ENCODE data around the gene NAALADL2. TPM values are rescaled to one million over a fixed set of nuclear protein-coding genes. Genes with fewer than 3 reads are reported as not detected.

NAALADL2 gene
- total RNA-seq, 1 donor from 2014 or later, result 2.8 TPM

DNA sequence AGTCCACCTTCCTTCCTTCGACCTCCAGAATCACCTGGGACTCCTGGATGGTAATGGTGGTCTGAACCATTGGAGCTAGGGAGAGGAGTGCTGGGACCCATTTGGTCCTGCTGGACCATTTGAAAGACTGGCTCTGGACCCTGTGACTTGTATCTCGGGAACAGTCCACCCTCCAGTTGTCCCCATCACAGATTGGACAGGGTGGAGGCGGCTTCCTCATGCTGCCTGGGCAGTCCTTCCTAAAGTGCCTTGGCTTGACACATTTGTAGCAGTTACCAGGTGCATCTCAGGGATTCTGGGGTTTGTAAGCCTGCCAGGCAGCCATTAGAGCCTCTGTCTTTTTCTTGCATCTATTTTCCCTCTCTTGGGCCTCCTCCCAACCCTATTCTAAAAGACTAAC lies 758.1 kb downstream of the NAALADL2 start:
- DNase-seq (ENCODE audit: low read depth, low spot score), result no peak
- Mint-ChIP-seq H3K4me3 (no peak overlapping the region), H3K9me3 (peaks cover 8% of the 10 kb centered on the region), H3K4me1 (peaks cover 23% of the 10 kb centered on the region), H3K27ac (ENCODE audit: unreplicated experiment) (no peak overlapping the region), H3K27me3 (ENCODE audit: low read depth) (no peaks in the 10 kb centered on the region), H3K36me3 (ENCODE audit: low read depth) (no peaks in the 10 kb centered on the region)
- TF ChIP-seq, protein P1, sequence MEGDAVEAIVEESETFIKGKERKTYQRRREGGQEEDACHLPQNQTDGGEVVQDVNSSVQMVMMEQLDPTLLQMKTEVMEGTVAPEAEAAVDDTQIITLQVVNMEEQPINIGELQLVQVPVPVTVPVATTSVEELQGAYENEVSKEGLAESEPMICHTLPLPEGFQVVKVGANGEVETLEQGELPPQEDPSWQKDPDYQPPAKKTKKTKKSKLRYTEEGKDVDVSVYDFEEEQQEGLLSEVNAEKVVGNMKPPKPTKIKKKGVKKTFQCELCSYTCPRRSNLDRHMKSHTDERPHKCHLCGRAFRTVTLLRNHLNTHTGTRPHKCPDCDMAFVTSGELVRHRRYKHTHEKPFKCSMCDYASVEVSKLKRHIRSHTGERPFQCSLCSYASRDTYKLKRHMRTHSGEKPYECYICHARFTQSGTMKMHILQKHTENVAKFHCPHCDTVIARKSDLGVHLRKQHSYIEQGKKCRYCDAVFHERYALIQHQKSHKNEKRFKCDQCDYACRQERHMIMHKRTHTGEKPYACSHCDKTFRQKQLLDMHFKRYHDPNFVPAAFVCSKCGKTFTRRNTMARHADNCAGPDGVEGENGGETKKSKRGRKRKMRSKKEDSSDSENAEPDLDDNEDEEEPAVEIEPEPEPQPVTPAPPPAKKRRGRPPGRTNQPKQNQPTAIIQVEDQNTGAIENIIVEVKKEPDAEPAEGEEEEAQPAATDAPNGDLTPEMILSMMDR (conservative IDR thresholded peaks at IDR 0.05), result no peak

DNA sequence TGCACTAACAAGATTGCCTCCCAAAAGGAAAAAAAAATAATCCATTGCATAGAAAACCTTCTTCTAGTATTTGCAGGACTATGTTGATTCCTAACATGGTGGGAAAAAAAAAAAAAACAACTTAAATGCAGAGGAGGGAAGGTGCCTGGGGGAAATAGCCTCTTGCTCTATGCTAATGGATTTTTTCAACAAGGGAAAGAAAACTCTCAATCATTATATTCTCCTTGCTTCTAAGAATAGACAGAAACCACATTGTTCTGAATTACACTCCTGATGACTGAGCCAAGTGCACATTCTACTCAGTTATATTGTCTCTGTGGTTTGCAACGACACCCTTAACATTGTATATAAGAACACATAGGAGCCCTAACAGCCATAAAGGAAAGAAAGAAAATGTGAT lies 760.2 kb downstream of the NAALADL2 start:
- H3K27me3 Mint-ChIP-seq (ENCODE audit: low read depth), result no peaks in the 10 kb centered on the region
- peaks cover 8% of the 10 kb centered on the region for H3K9me3 Mint-ChIP-seq
- no peak for DNase-seq (ENCODE audit: low read depth, low spot score)
- H3K27ac Mint-ChIP-seq (ENCODE audit: unreplicated experiment), result no peak overlapping the region
- TF ChIP-seq, protein P1 (conservative IDR thresholded peaks at IDR 0.05), result no peak
- H3K36me3 Mint-ChIP-seq (ENCODE audit: low read depth), result no peaks in the 10 kb centered on the region
- H3K4me3 Mint-ChIP-seq, result no peak overlapping the region
- H3K4me1 Mint-ChIP-seq, result peaks cover 11% of the 10 kb centered on the region

DNA sequence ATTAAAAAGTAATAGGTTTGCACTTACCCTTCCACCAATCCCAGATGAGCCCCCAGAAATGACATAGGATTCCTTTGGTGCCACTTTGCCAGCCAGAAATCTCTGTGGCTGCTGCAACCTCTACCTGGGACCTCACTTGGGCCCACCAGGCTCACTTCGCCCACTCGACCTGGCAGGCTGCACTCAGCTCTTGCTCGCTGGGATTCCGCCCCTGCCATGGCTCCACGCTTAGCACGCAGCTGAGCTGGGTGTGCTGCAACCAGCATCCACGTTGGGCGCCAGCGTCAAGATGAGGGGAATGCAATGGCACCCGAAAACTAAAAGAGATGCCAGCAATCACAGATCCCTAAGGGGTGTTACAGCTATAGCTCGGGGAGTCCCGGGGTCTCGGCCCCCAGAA lies 761.0 kb downstream of the NAALADL2 start:
- Mint-ChIP-seq H3K27ac (ENCODE audit: unreplicated experiment) (no peak overlapping the region), H3K27me3 (ENCODE audit: low read depth) (no peaks in the 10 kb centered on the region), H3K4me1 (peaks cover 11% of the 10 kb centered on the region), H3K36me3 (ENCODE audit: low read depth) (no peaks in the 10 kb centered on the region), H3K9me3 (peaks cover 8% of the 10 kb centered on the region), H3K4me3 (no peak overlapping the region)
- no peak for DNase-seq (ENCODE audit: low read depth, low spot score)
- TF ChIP-seq, protein P1 (conservative IDR thresholded peaks at IDR 0.05), result no peak

DNA sequence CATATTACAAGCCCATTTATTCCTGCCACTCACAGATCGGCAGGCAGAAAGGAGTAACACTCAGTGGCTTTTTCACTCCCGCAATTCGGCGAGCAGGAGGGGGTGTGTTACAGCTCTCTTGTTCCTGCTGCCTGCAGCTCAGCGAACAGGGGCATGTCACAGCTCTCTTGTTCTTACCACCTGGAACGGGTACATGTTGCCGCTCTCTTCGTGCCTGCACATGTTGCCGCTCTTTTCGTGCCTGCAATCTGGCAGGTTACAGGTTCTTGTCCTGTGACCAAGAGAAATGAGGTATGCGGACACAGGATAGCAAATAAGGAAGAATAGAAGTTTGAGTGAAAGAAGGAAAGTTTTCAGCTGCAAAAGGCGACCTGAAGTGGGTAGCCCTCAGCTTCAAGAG lies 761.4 kb downstream of the NAALADL2 start:
- DNase-seq (ENCODE audit: low read depth, low spot score), result no peak
- Mint-ChIP-seq H3K9me3 (peaks cover 8% of the 10 kb centered on the region), H3K27me3 (ENCODE audit: low read depth) (no peaks in the 10 kb centered on the region), H3K27ac (ENCODE audit: unreplicated experiment) (no peak overlapping the region), H3K36me3 (ENCODE audit: low read depth) (no peaks in the 10 kb centered on the region), H3K4me3 (no peak overlapping the region), H3K4me1 (peaks cover 11% of the 10 kb centered on the region)
- TF ChIP-seq, protein P1 (conservative IDR thresholded peaks at IDR 0.05), result no peak

DNA sequence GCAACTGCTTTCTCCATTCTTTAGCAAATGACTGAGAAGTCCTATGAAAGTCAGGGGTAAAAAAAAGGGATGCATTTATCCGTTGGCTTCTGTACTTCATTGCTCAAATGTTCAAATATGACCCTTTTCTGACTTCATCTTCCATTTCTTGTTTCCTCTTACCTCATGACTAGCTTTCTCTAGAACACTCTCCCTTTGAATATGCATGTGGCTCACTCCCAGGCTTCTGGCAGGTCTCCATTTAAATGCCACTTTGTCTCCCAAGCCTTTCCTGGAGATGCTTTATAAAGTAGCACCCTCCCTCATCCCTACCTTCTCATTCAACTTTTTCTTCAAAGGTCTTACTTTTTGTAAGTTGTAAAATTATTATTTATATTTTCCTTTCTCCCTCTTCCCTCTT lies 781.8 kb downstream of the NAALADL2 start:
- Mint-ChIP-seq H3K27ac (ENCODE audit: unreplicated experiment) (no peak overlapping the region), H3K4me1 (no peaks in the 10 kb centered on the region), H3K36me3 (ENCODE audit: low read depth) (peaks cover 4% of the 10 kb centered on the region), H3K27me3 (ENCODE audit: low read depth) (no peaks in the 10 kb centered on the region), H3K9me3 (no peaks in the 10 kb centered on the region), H3K4me3 (no peak overlapping the region)
- DNase-seq (ENCODE audit: low read depth, low spot score), result no peak
- TF ChIP-seq, protein P1 (conservative IDR thresholded peaks at IDR 0.05), result no peak

DNA sequence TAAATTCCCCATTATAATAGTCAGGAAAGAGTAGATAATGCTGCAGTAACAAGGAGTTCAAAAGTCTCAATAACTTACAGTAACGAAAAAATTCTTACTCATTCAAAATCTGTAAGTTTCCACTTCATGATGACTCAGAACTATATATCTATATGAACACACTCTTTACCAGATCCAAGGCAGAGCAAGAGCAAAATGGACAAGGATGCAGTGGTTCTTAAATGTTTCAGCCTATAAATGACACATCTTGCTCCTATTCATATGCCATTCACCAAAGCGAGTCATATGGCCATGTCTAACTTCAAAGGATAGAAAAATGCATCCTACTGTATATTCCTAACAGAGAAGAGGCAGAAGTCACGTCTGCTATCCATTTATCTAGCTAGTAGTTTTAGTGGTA lies 787.7 kb downstream of the NAALADL2 start:
- no peak for DNase-seq (ENCODE audit: low read depth, low spot score)
- peaks cover under 1% of the 10 kb centered on the region for H3K4me1 Mint-ChIP-seq
- TF ChIP-seq, protein P1 (conservative IDR thresholded peaks at IDR 0.05), result no peak
- H3K27ac Mint-ChIP-seq (ENCODE audit: unreplicated experiment), result no peak overlapping the region
- no peaks in the 10 kb centered on the region for H3K27me3 Mint-ChIP-seq (ENCODE audit: low read depth)
- peaks cover 4% of the 10 kb centered on the region for H3K9me3 Mint-ChIP-seq
- H3K36me3 Mint-ChIP-seq (ENCODE audit: low read depth), result peaks cover 4% of the 10 kb centered on the region
- no peak overlapping the region for H3K4me3 Mint-ChIP-seq

All from neural crest cell (in vitro differentiated cells).